K562 (cell line): ENCODE measurements around the gene C1orf50. TPM values are rescaled to one million over a fixed set of nuclear protein-coding genes. Genes with fewer than 3 reads are reported as not detected.
A peak's percentile ranks its signal among the peaks of the same experiment; 100 is the strongest.

ENCODE experiments used
- ARID2 ChIP-seq: fragments of 450-650 bp; IDR thresholded peaks from 2 replicates; pipeline ENCODE4 v1.6.1; 2017; ENCODE audit warnings: antibody characterized with exemption, mild to moderate bottlenecking
- CEBPG ChIP-seq, 3 experiments: fragments of 200-800 bp in 1 of 3; sonication (Bioruptor generic) in 1 of 3; sonication (generic) in 1 of 3; formaldehyde crosslinking in 1 of 3; IDR thresholded peaks in 2 of 3; conservative IDR thresholded peaks in 1 of 3; 2 replicates each; pipeline versions ENCODE4 v1.6.1 to v1.8.0; 2016 to 2022; ENCODE audit warnings: missing compliant biosample characterization in 2 of 3, missing genetic modification characterization in 2 of 3, mild to moderate bottlenecking in 1 of 3, missing genetic modification reagents in 1 of 3
- EGR1 ChIP-seq: fragments of 450-650 bp; conservative IDR thresholded peaks from 2 replicates; pipeline ENCODE4 v1.6.1; 2017; ENCODE audit warnings: mild to moderate bottlenecking
- FOS ChIP-seq: IDR thresholded peaks from 3 replicates; pipeline ENCODE4 v1.6.1; 2011; ENCODE audit not compliant: insufficient read length; ENCODE audit errors: extremely low read depth
- FOXK2 ChIP-seq, 2 experiments: fragments of 450-650 bp; IDR thresholded peaks in 1 of 2; conservative IDR thresholded peaks in 1 of 2; 2 replicates each; pipeline ENCODE4 v1.6.1; 2016; ENCODE audit warnings: low read depth in 2 of 2, mild to moderate bottlenecking in 1 of 2
- KDM2B ChIP-seq: fragments of 250-450 bp; sonication (Bioruptor Pico); IDR thresholded peaks from 2 replicates; pipeline ENCODE4 v1.8.0; 2021; ENCODE audit warnings: mild to moderate bottlenecking, moderate library complexity
- MYC ChIP-seq, 2 experiments: fragments of 250-450 bp in 1 of 2; sonication (Bioruptor Pico) in 1 of 2; IDR thresholded peaks; 2 replicates each; pipeline versions ENCODE4 v1.5.1 to v1.6.1; 2012 to 2021; ENCODE audit warnings: low read depth in 2 of 2, borderline replicate concordance in 1 of 2, improper control_type of control experiment in 1 of 2, low read length in 1 of 2, mild to moderate bottlenecking in 1 of 2, moderate library complexity in 1 of 2
- PPARD ChIP-seq: fragments of 250-450 bp; sonication (Bioruptor Pico); IDR thresholded peaks from 2 replicates; pipeline ENCODE4 v1.8.0; 2022; ENCODE audit warnings: inconsistent platforms, mild to moderate bottlenecking, moderate library complexity
- RB1 ChIP-seq: fragments of 450-650 bp; IDR thresholded peaks from 2 replicates; pipeline ENCODE4 v1.6.1; 2017; ENCODE audit warnings: low read depth, mild to moderate bottlenecking
- SIN3A ChIP-seq, 2 experiments: fragments of 150-350 bp in 1 of 2; IDR thresholded peaks; 2 replicates each; pipeline ENCODE4 v1.6.1; 2011 to 2016; ENCODE audit warnings: borderline replicate concordance in 2 of 2, low read depth in 2 of 2, low read length in 2 of 2, mild to moderate bottlenecking in 2 of 2, moderate library complexity in 2 of 2; ENCODE audit not compliant: control insufficient read depth in 1 of 2
- SMARCB1 ChIP-seq: IDR thresholded peaks from 2 replicates; pipeline ENCODE4 v1.6.1; 2011; ENCODE audit warnings: improper control_type of control experiment, low read depth; ENCODE audit not compliant: insufficient read length
- TAF1 ChIP-seq: IDR thresholded peaks from 2 replicates; pipeline ENCODE4 v1.6.1; 2011; ENCODE audit warnings: mild to moderate bottlenecking, low read length, moderate library complexity; ENCODE audit not compliant: insufficient read depth, control insufficient read depth, severe bottlenecking; ENCODE audit errors: extremely low read depth
- TFAP4 ChIP-seq: sonication (generic); formaldehyde crosslinking; IDR thresholded peaks from 2 replicates; pipeline ENCODE4 v1.8.0; 2022; ENCODE audit warnings: missing genetic modification reagents, mild to moderate bottlenecking, moderate library complexity, borderline replicate concordance
- ZNF146 ChIP-seq: IDR thresholded peaks from one replicate; pipeline ENCODE4 v1.6.1; 2018; ENCODE audit warnings: missing compliant biosample characterization; ENCODE audit not compliant: unreplicated experiment
- ZNF395 ChIP-seq: fragments of 200-800 bp; sonication (Bioruptor generic); IDR thresholded peaks from 2 replicates; pipeline ENCODE4 v1.6.1; 2017; ENCODE audit warnings: missing genetic modification characterization, missing compliant biosample characterization
- ZNF511 ChIP-seq: sonication (generic); formaldehyde crosslinking; IDR thresholded peaks from 2 replicates; pipeline ENCODE4 v1.8.0; 2022; ENCODE audit warnings: mild to moderate bottlenecking, missing genetic modification reagents
- polyA plus RNA-seq, 8 experiments: library from polyadenylated mRNA; depleted of rRNA in 4 of 8; stranded (reverse) in 5 of 8; unstranded in 3 of 8; fragments of >200 nt; fragmentation: Nextera tagmentation in 2 of 8; fragmentation: Illumina TruSeq in 1 of 8; extraction: Ambion mirVana in 2 of 8; extraction: Trizol in 1 of 8; gene quantifications; 2 replicates each; pipeline versions ENCODE4 v1.2.1 to v1.2.3, GENCODE V29; 2011 to 2014; ENCODE audit warnings: inconsistent platforms in 1 of 8, missing spikeins in 1 of 8
- total RNA-seq, 7 experiments: library from RNA; depleted of rRNA in 6 of 7; stranded (reverse); fragments of >200 nt in 6 of 7; fragmentation: Illumina TruSeq in 2 of 7; extraction: Trizol in 2 of 7; gene quantifications; 2 replicates each; pipeline versions ENCODE4 v1.2.1 to v1.2.3, GENCODE V29; 2011 to 2021; ENCODE audit warnings: low replicate concordance in 1 of 7
- TF ChIP-seq, protein P1 (sequence below): fragments of 250-450 bp; sonication (Bioruptor Pico); IDR thresholded peaks from 2 replicates; pipeline ENCODE4 v1.4.0; 2020; ENCODE audit warnings: mild to moderate bottlenecking
- TF ChIP-seq, protein P2 (sequence below): sonication (generic); formaldehyde crosslinking; IDR thresholded peaks from 2 replicates; pipeline ENCODE4 v1.9.0; 2022; ENCODE audit warnings: mild to moderate bottlenecking, missing genetic modification reagents
- TF ChIP-seq, protein P3 (sequence below), 2 experiments: fragments of 250-450 bp in 1 of 2; fragments of 450-650 bp in 1 of 2; sonication (Bioruptor Pico) in 1 of 2; IDR thresholded peaks; 2 replicates each; pipeline versions ENCODE4 v1.6.1 to v1.8.0; 2016 to 2021; ENCODE audit warnings: mild to moderate bottlenecking in 2 of 2, moderate library complexity in 2 of 2, missing compliant biosample characterization in 1 of 2, missing genetic modification characterization in 1 of 2

Gene C1orf50
- total and polyA plus RNA-seq, 9 of the 15 experiments (the other 6 are each of a cell fraction or from before 2014, with no cell fraction given), result 0.55 to 13.9 (median 5.2) TPM

GRCh38 chr1:42766741-42767509 is at the start of gene C1orf50, which contains the start of gene P3H1 (continued):
- TF ChIP-seq, protein P1, sequence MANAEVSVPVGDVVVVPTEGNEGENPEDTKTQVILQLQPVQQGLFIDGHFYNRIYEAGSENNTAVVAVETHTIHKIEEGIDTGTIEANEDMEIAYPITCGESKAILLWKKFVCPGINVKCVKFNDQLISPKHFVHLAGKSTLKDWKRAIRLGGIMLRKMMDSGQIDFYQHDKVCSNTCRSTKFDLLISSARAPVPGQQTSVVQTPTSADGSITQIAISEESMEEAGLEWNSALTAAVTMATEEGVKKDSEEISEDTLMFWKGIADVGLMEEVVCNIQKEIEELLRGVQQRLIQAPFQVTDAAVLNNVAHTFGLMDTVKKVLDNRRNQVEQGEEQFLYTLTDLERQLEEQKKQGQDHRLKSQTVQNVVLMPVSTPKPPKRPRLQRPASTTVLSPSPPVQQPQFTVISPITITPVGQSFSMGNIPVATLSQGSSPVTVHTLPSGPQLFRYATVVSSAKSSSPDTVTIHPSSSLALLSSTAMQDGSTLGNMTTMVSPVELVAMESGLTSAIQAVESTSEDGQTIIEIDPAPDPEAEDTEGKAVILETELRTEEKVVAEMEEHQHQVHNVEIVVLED (CRISPR knock-in tag), result no peak
- TF ChIP-seq EGR1 (peak; percentile 94), ARID2 (peak; percentile 13; the same call in 1 of the 2 replicates), FOS (no peak), KDM2B (CRISPR knock-in tag) (peak; percentile 72; the same call in 1 of the 2 replicates), TFAP4 (CRISPR knock-in tag) (peak; percentile 89), ZNF395 (CRISPR knock-in tag) (no peak), TAF1 (peak; percentile 86), PPARD (no peak), MYC (IDR thresholded peaks at IDR 0.05; ENCODE audit: low read depth, low read length) (peak; percentile 51; the same call in 1 of the 2 replicates), MYC (CRISPR knock-in tag; IDR thresholded peaks at IDR 0.05; ENCODE audit: borderline replicate concordance, low read depth) (peak; percentile 20; the same call in 1 of the 2 replicates), CEBPG (CRISPR knock-in tag; IDR thresholded peaks at IDR 0.05) (no peak), CEBPG (tag; conservative IDR thresholded peaks at IDR 0.05 in 1 of 2, IDR thresholded peaks at IDR 0.05 in 1 of 2) (no peak), SIN3A (IDR thresholded peaks at IDR 0.05; ENCODE audit: borderline replicate concordance in 2 of 2, control insufficient read depth in 1 of 2, low read depth in 2 of 2, low read length in 2 of 2) (peak; percentile 60 to 71; a peak in 2 of 4 replicates), ZNF146 (CRISPR knock-in tag) (no peak), FOXK2 (conservative IDR thresholded peaks at IDR 0.05 in 1 of 2, IDR thresholded peaks at IDR 0.05 in 1 of 2; ENCODE audit: low read depth in 2 of 2) (peak in 1 of 2 experiments; percentile 36; a peak in 1 of 4 replicates), ZNF511 (CRISPR knock-in tag) (peak; percentile 45; the same call in 1 of the 2 replicates), RB1 (peak; percentile 51), SMARCB1 (no peak)
- TF ChIP-seq, protein P2, sequence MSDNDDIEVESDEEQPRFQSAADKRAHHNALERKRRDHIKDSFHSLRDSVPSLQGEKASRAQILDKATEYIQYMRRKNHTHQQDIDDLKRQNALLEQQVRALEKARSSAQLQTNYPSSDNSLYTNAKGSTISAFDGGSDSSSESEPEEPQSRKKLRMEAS (CRISPR knock-in tag), result peak; percentile 72; the same call in 1 of the 2 replicates
- TF ChIP-seq, protein P3, sequence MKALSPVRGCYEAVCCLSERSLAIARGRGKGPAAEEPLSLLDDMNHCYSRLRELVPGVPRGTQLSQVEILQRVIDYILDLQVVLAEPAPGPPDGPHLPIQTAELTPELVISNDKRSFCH (CRISPR knock-in tag; IDR thresholded peaks at IDR 0.05), result no peak
- TF ChIP-seq, protein P3 (tag; IDR thresholded peaks at IDR 0.05), result peak; percentile 70; the same call in 1 of the 2 replicates
